H1 (cell line): ENCODE results near the gene ATP2B1. TPM values are rescaled to one million over a fixed set of nuclear protein-coding genes. Genes with fewer than 3 reads are reported as not detected.

Experiments
- EZH2 ChIP-seq: fragments of 200-600 bp; sonication (generic); IDR thresholded peaks from 2 replicates; pipeline ENCODE4 v1.7.1; 2012; ENCODE audit warnings: low read depth, mild to moderate bottlenecking, moderate library complexity, low read length, inconsistent platforms; ENCODE audit not compliant: severe bottlenecking
- NANOG ChIP-seq: IDR thresholded peaks from 2 replicates; pipeline ENCODE4 v1.6.1; 2011; ENCODE audit warnings: low read length, low read depth, mild to moderate bottlenecking, inconsistent platforms; ENCODE audit not compliant: insufficient read depth, poor library complexity, severe bottlenecking
- SIN3A ChIP-seq, 2 experiments: IDR thresholded peaks in 1 of 2; conservative IDR thresholded peaks in 1 of 2; 2 replicates each; pipeline ENCODE4 v1.6.1; 2011 to 2012; ENCODE audit warnings: low read length in 2 of 2, improper control_type of control experiment in 1 of 2, low read depth in 1 of 2, mild to moderate bottlenecking in 1 of 2
- polyA plus RNA-seq, 7 experiments: library from polyadenylated mRNA; depleted of rRNA in 3 of 7; stranded (reverse) in 5 of 7; unstranded in 2 of 7; fragments of >200 nt in 5 of 7; fragments of 200-250 nt in 2 of 7; gene quantifications; 1 replicate in 5 of 7; 2 replicates in 1 of 7; 4 replicates in 1 of 7; pipeline versions ENCODE4 v1.2.1 to v1.2.3, GENCODE V29; 2011 to 2013; ENCODE audit warnings: missing spikeins in 2 of 7, mixed read lengths in 2 of 7
- total RNA-seq: library from RNA; stranded (reverse); fragmentation: NEBNext Ultra II Directional; extraction: Animal tissue kit (Norgen Biotek cat#: 25700); gene quantifications from 2 replicates; pipeline ENCODE4 v1.2.1, GENCODE V29; 2021

Gene ATP2B1
- total and polyA plus RNA-seq, 2 of the 8 experiments (the other 6 are each of a cell fraction or from before 2014, with no cell fraction given), result 4.3 to 32.0 TPM

DNA sequence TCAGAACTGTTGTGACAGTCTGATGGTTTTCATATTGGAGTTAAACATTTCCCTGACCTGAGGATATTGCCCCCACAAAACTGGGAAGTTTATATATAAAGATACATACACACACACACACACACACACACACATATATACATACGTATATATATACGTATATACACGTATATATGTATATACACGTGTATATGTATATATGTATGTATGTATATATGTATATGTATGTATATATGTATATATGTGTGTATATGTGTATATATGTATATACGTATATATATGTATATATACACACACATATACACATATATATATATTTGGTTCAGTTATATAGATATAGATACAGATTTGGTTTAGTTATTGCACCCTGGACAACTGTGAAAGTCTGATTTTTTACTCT, 65.7 kb downstream of the ATP2B1 start (continued):
- TF ChIP-seq NANOG (no peak), SIN3A (conservative IDR thresholded peaks at IDR 0.05 in 1 of 2, IDR thresholded peaks at IDR 0.05 in 1 of 2; ENCODE audit: low read depth in 1 of 2, low read length in 2 of 2) (no peak), EZH2 (no peak)
- TF ChIP-seq, all 59 proteins: peak for 0
